OCI-M1 (cell line): Measurements from ENCODE around the gene KCND2.

Experiments used
- DNase-seq: peaks from one replicate; lab custom pipeline; 2025; lab: John Stamatoyannopoulos, UW

KCND2 gene

DNA sequence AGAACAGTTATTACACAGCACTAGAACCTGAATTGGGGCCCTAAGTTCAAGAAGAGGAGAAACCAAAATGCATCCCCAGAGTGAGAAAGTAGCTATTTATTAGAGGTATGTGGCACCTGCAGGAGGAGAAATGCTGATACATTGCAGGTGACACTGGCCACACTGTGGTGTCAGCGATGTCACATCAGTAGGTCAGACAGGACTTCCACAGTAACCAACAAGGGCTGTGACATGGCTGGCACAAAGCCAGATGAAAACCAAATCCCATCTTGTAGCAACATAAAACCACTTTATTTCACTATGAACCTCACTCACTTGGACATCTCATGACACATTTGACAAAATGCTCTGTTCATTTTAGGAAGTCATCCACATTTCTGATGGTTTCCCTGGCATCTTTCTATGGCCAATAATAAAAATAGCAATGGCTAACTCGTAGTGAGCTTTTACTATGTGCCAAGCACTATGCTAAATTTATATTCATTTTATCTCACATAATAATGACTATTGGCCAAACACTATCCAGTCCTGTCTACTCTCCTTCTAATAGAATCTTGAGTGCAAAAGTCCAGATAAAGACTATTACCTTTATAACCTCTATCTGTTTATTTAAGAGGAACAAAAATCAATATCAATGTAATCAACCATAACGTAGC is 430.7 kb downstream of the KCND2 start:
- DNase-seq = no peak

GRCh38 chr7:120709252-120709971 is 436.4 kb downstream of the KCND2 start:
- no peak for DNase-seq

DNA sequence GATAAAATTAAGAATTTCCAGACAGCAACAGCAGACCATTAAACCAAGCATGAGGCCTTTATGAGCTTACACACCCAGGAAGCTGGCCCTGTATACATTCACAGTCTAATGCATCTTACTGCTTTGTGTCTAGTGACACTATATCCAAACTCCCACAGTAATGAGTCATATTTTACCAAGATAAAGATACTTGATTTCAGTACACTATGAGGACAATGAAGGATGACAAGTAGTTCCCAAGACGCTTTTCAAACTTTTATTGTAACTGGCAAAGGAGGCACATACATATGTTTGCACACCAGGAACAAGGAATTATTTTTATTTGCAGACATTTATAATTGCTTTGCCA is 437.0 kb downstream of the KCND2 start:
- DNase-seq = peak; percentile 13

GRCh38 chr7:120714945-120715344 is 442.0 kb downstream of the KCND2 start:
- no peak for DNase-seq

DNA sequence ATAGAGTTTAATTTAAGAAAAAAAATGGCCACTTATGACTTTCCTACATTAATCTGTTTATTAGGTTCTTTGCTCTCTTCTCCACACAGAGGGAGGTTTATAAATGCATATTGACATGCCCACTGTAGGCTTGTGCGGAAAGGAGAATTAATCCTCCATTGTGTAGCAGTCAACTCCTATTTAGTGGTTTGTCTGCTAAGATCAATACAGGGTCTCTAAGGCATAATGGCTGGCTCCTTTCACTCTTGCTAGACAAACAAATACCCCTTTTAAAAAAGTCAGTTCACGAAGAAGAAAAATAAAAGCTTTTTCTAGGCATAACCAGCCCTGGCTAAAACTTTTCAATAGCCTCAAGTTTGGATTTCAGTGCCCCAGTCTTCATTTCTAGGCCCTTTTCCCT is 443.3 kb downstream of the KCND2 start:
- no peak for DNase-seq

DNA sequence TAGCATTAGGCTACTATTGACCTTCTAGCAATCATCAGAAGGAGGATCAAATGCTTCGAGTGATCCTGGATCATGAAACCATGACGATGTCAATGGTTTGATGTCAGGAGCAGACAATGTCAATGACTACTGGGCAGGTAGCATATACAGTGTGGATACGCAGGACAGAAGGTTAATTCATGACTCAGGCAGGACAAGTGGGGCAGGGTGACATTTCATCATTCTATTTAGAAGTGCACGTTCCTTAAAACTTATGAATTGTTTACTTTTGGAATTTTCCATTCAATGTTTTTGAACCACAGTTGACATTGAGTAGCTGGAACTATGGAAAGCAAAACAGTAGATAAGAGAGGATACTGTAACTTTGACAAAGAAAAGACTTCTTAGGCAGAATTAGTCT is 444.2 kb downstream of the KCND2 start:
- DNase-seq = no peak

- no peak for DNase-seq
Observed at GRCh38 chr7:120718361-120718760, 445.4 kb downstream of the KCND2 start.

DNA sequence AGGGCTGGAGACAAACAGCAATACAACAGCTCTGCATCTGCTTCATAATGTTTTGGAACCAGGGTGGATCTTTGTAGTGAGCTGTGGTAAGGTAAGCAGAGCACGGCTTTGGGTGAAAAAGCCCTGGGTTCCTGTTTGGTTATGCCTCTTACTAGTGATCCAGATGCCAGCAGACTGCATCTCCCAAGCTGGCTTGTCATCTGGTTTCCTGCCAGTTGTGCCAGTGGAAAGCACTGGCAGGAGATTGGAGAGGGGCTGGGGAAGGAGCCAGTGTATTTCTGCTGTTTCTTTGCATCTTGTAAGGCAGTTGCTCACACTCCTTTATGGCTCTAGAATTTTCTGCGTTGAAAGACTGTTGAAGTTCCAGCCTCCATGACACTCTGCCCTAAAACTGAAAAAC is 447.3 kb downstream of the KCND2 start:
- no peak for DNase-seq

- DNase-seq = no peak
Observed at GRCh38 chr7:120723465-120724385, 450.8 kb downstream of the KCND2 start.

GRCh38 chr7:120724448-120724847 is 451.5 kb downstream of the KCND2 start:
- DNase-seq = no peak

GRCh38 chr7:120724955-120725354 is 452.0 kb downstream of the KCND2 start:
- no peak for DNase-seq

GRCh38 chr7:120725376-120726039 is 452.5 kb downstream of the KCND2 start:
- peak; percentile 81 for DNase-seq

GRCh38 chr7:120729245-120729644 is 456.3 kb downstream of the KCND2 start:
- DNase-seq = no peak

GRCh38 chr7:120731271-120731670 is 458.3 kb downstream of the KCND2 start:
- no peak for DNase-seq

DNA sequence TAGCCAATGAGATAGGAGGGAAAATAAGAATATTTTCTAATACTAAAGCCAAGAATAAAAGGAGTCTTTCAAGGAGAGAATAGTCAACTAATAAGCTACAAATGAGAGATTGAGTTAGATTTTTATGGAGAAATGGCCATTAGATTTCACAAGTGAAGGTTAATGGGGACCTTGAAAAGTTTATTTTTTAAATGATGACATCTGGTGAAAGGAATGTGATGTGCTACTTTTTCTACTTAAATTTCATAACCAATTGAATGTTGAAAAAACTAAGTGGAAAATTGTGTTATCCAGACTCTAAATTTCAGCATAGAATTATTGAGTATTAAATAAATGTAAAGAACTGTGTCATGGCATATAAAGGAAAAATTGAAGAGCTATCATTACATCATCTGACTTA is 459.3 kb downstream of the KCND2 start:
- DNase-seq = no peak

- no peak for DNase-seq
Observed at GRCh38 chr7:120733143-120733542, 460.2 kb downstream of the KCND2 start.

- DNase-seq = no peak
Observed at GRCh38 chr7:120733835-120734234, 460.9 kb downstream of the KCND2 start.

GRCh38 chr7:120735791-120736190 is 462.8 kb downstream of the KCND2 start:
- no peak for DNase-seq

DNA sequence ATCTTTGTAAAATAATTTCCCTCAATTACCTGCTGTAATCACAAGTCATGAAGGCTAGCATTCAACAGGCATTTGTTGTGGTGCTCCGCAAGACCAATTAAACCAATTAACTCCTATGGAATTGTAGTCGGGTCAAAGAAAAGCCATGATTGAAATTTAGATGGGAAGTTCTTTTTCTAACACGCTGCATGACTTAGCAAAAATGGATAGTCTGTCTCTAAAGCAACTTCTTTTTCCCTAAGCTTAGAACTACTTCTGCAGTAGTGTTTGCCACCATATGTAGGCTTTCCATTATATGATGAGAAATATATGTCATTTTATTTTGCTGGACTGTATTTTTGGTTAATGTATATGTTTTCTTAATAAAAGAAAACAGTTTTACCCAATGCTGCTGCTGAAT is 465.8 kb downstream of the KCND2 start:
- DNase-seq = peak; percentile 41

- peak; percentile 77 for DNase-seq
Observed at GRCh38 chr7:120740348-120740747, 467.4 kb downstream of the KCND2 start.

DNA sequence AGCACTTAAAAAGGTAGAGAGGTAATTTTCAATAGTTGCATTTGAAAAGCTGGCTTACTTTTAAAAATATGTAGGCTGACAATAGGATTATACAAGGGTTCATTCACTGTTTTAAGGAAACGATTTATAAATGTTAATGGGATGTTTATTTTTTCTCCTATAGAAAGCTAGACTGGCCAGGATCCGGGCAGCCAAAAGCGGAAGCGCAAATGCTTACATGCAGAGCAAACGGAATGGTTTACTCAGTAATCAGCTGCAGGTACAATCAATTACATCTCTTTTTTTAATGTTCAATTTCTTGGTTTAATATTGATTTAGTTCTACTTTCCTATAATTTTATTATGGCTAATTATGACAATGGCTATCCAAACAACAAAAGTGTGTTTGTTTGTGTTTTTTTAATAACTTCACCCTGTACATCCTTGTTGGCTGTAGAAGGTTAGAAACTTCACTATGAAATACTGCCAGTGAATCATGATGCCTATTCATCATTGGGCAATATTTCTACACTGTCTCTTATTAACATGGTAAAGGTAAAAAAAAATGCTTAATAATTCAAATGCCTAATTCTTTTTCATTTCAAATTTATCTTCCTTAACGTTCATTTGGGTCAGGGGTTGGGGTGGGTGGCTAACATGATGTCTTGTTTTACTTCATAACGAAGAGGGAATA is 468.5 kb downstream of the KCND2 start:
- no peak for DNase-seq

- DNase-seq = no peak
Observed at GRCh38 chr7:120742372-120742771, 469.4 kb downstream of the KCND2 start.
